Keratinocyte (primary cell): ENCODE measurements around the gene ATM. TPM values are rescaled to one million over a fixed set of nuclear protein-coding genes. Genes with fewer than 3 reads are reported as not detected.

ENCODE experiments used
- DNase-seq: peaks from one replicate; pipeline ENCODE4 v3.0.0-alpha.2; 2011; ENCODE audit warnings: low read depth, missing footprints, low spot score
- FAIRE-seq: peaks from 2 replicates; lab custom pipeline; 2011; peaks lifted over from hg19 to GRCh38; lab: Jason Lieb, UNC
- H2AFZ ChIP-seq: 2 replicates; pipeline ENCODE4 v1.6.0; 2012; ENCODE audit warnings: low read length, control low read depth, inconsistent platforms; ENCODE audit not compliant: control insufficient read depth
- H3K27ac ChIP-seq: 2 replicates; pipeline ENCODE4 v1.5.1; 2011; ENCODE audit warnings: low read length; ENCODE audit not compliant: control insufficient read depth, insufficient read depth
- H3K27me3 ChIP-seq: 3 replicates; pipeline ENCODE4 v1.6.0; 2011; ENCODE audit warnings: low read length; ENCODE audit not compliant: control insufficient read depth, insufficient read depth; ENCODE audit errors: extremely low read depth
- H3K36me3 ChIP-seq, 2 experiments: 2 replicates in 1 of 2; 3 replicates in 1 of 2; pipeline ENCODE4 v1.5.1; 2011; ENCODE audit warnings: low read length in 2 of 2, mild to moderate bottlenecking in 1 of 2; ENCODE audit not compliant: control insufficient read depth in 2 of 2, insufficient read depth in 2 of 2; ENCODE audit errors: extremely low read depth in 1 of 2
- H3K4me1 ChIP-seq: 3 replicates; pipeline ENCODE4 v1.5.1; 2011; ENCODE audit warnings: low read length; ENCODE audit not compliant: control insufficient read depth, insufficient read depth; ENCODE audit errors: extremely low read depth
- H3K4me2 ChIP-seq: 3 replicates; pipeline ENCODE4 v1.6.0; 2011; ENCODE audit warnings: low read depth, low read length; ENCODE audit not compliant: control insufficient read depth, insufficient read depth; ENCODE audit errors: extremely low read depth
- H3K4me3 ChIP-seq, 3 experiments: fragments of 200-600 bp in 1 of 3; sonication (generic) in 1 of 3; 2 replicates in 2 of 3; 3 replicates in 1 of 3; pipeline ENCODE4 v1.5.1; 2011 to 2016; ENCODE audit warnings: low read length in 3 of 3, mild to moderate bottlenecking in 3 of 3, control low read depth in 2 of 3, inconsistent platforms in 1 of 3, low read depth in 1 of 3, mixed read lengths in 1 of 3, mixed run types in 1 of 3, moderate library complexity in 1 of 3; ENCODE audit not compliant: control insufficient read depth in 2 of 3, insufficient read depth in 2 of 3; ENCODE audit errors: extremely low read depth in 1 of 3
- H3K79me2 ChIP-seq: 2 replicates; pipeline ENCODE4 v1.6.0; 2012; ENCODE audit warnings: low read length; ENCODE audit not compliant: control insufficient read depth, insufficient read depth
- H3K9ac ChIP-seq: 3 replicates; pipeline ENCODE4 v1.6.0; 2011; ENCODE audit warnings: low read length; ENCODE audit not compliant: control insufficient read depth, insufficient read depth; ENCODE audit errors: extremely low read depth
- H3K9me1 ChIP-seq: 3 replicates; pipeline ENCODE4 v1.6.0; 2011; ENCODE audit warnings: low read length; ENCODE audit not compliant: control insufficient read depth, insufficient read depth; ENCODE audit errors: extremely low read depth
- H3K9me3 ChIP-seq: 2 replicates; pipeline ENCODE4 v1.5.1; 2012; ENCODE audit warnings: low read depth, low read length; ENCODE audit not compliant: control insufficient read depth
- H4K20me1 ChIP-seq: 3 replicates; pipeline ENCODE4 v1.6.0; 2011; ENCODE audit warnings: low read length; ENCODE audit not compliant: control insufficient read depth, insufficient read depth; ENCODE audit errors: extremely low read depth
- CTCF ChIP-seq, 3 experiments: IDR thresholded peaks in 1 of 3; conservative IDR thresholded peaks in 1 of 3; optimal IDR thresholded peaks in 1 of 3; 2 replicates in 2 of 3; 3 replicates in 1 of 3; pipeline versions ENCODE3 to v1.5.1; 2011; ENCODE audit warnings: low read length in 3 of 3, mild to moderate bottlenecking in 3 of 3, moderate library complexity in 2 of 3, control low read depth in 1 of 3, inconsistent platforms in 1 of 3; ENCODE audit not compliant: insufficient read depth in 2 of 3; ENCODE audit errors: extremely low read depth in 1 of 3
- EZH2 ChIP-seq: IDR thresholded peaks from one replicate; pipeline ENCODE4 v1.6.1; 2012; ENCODE audit warnings: inconsistent platforms, mild to moderate bottlenecking, low read length, moderate library complexity
- dilution Hi-C: fragments of 300-500 bp; cut with MboI; formaldehyde crosslinking; loops from one replicate; pipeline ENCODE4 v1.7.0; 2020; ENCODE audit warnings: low sequenced_read_pairs; ENCODE audit not compliant: extremely low pct_ligation_motif_present
- polyA plus RNA-seq, 5 experiments: library from polyadenylated mRNA; depleted of rRNA in 3 of 5; stranded (reverse) in 3 of 5; stranded (forward) in 1 of 5; unstranded in 1 of 5; fragments of >200 nt; gene quantifications; 1 replicate in 1 of 5; 2 replicates in 3 of 5; 3 replicates in 1 of 5; pipeline versions ENCODE4 v1.2.1 to v1.2.3, GENCODE V29; 2011 to 2012; ENCODE audit warnings: missing spikeins in 2 of 5, low read depth in 1 of 5, low replicate concordance in 1 of 5

Gene ATM
- polyA plus RNA-seq, 1 donor (not counting 4 experiments of a cell fraction or from before 2014, with no cell fraction given) = 28.5 TPM

GRCh38 chr11:108224366-108224765 lies 1.5 kb downstream of the ATM start:
- dilution Hi-C loops = no loop called here
- Histone ChIP-seq H3K36me3 (no peaks in the 10 kb centered on the region), H3K4me3 (peak overlapping the region; percentile 57 to 74 (median 64)), H3K4me1 (peaks cover 15% of the 10 kb centered on the region), H3K9me3 (no peaks in the 10 kb centered on the region), H4K20me1 (no peaks in the 10 kb centered on the region), H3K9me1 (no peaks in the 10 kb centered on the region), H3K27ac (no peak overlapping the region), H3K27me3 (no peaks in the 10 kb centered on the region), H2AFZ (no peak overlapping the region), H3K79me2 (peaks cover 54% of the 10 kb centered on the region), H3K9ac (no peak overlapping the region), H3K4me2 (peak overlapping the region; percentile 85)
- TF ChIP-seq CTCF (optimal IDR thresholded peaks at IDR 0.05 in 1 of 3, IDR thresholded peaks at IDR 0.05 in 1 of 3, conservative IDR thresholded peaks at IDR 0.05 in 1 of 3; ENCODE audit: extremely low read depth in 1 of 3, insufficient read depth in 2 of 3, low read length in 3 of 3) (no peak), EZH2 (no peak)
- DNase-seq (no peak), FAIRE-seq (no peak)

GRCh38 chr11:108224911-108225786 lies 2.3 kb downstream of the ATM start:
- DNase-seq (no peak), FAIRE-seq (no peak)
- H3K4me1 ChIP-seq = peaks cover 15% of the 10 kb centered on the region
- no peaks in the 10 kb centered on the region for H4K20me1 ChIP-seq
- no peaks in the 10 kb centered on the region for H3K27me3 ChIP-seq
- TF ChIP-seq EZH2 = no peak
- no peak for TF ChIP-seq CTCF (optimal IDR thresholded peaks at IDR 0.05 in 1 of 3, IDR thresholded peaks at IDR 0.05 in 1 of 3, conservative IDR thresholded peaks at IDR 0.05 in 1 of 3; ENCODE audit: extremely low read depth in 1 of 3, insufficient read depth in 2 of 3, low read length in 3 of 3)
- H3K9me3 ChIP-seq = no peaks in the 10 kb centered on the region
- H3K9ac ChIP-seq = no peak overlapping the region
- H2AFZ ChIP-seq = no peak overlapping the region
- dilution Hi-C loops = no loop called here
- H3K4me2 ChIP-seq = peak overlapping the region; percentile 85
- H3K79me2 ChIP-seq = peaks cover 47% of the 10 kb centered on the region
- H3K9me1 ChIP-seq = no peaks in the 10 kb centered on the region
- peaks cover under 1 to 3% of the 10 kb centered on the region in 2 experiments for H3K36me3 ChIP-seq
- no peak overlapping the region for H3K27ac ChIP-seq
- no peak overlapping the region for H3K4me3 ChIP-seq
